C4-2B (cell line): ENCODE measurements around the gene MAPK7.

Source experiments
- H3K27ac ChIP-seq: fragments of 450-650 bp; 2 replicates; pipeline ENCODE4 v1.5.1; 2017
- CTCF ChIP-seq: fragments of 450-650 bp; conservative IDR thresholded peaks from 2 replicates; pipeline ENCODE4 v1.5.1; 2017; ENCODE audit warnings: mild to moderate bottlenecking
- ZFX ChIP-seq: fragments of 450-650 bp; IDR thresholded peaks from 2 replicates; pipeline ENCODE4 v1.6.1; 2017

Gene MAPK7

GRCh38 chr17:19365833-19366636 is 12.3 kb upstream of the MAPK7 start:
- TF ChIP-seq ZFX (no peak), CTCF (no peak)
- no peak overlapping the region for H3K27ac ChIP-seq

GRCh38 chr17:19366637-19366972 is 11.7 kb upstream of the MAPK7 start:
- TF ChIP-seq CTCF (no peak), ZFX (no peak)
- H3K27ac ChIP-seq, result no peak overlapping the region

- H3K27ac ChIP-seq, result no peak overlapping the region
- TF ChIP-seq ZFX (no peak), CTCF (no peak)
These were observed 10.1 kb upstream of the MAPK7 start for GRCh38 chr17:19368229-19368628.

GRCh38 chr17:19369107-19369778 is 9.1 kb upstream of the MAPK7 start:
- H3K27ac ChIP-seq, result no peak overlapping the region
- TF ChIP-seq CTCF (no peak), ZFX (no peak)

- H3K27ac ChIP-seq, result no peak overlapping the region
- TF ChIP-seq ZFX (no peak), CTCF (no peak)
These were observed 8.3 kb upstream of the MAPK7 start for GRCh38 chr17:19369846-19370492.

- TF ChIP-seq CTCF (no peak), ZFX (no peak)
- no peak overlapping the region for H3K27ac ChIP-seq
These were observed 7.8 kb upstream of the MAPK7 start for GRCh38 chr17:19370493-19370960.
